Neural cell (in vitro differentiated cells): ENCODE data around the gene NME3. TPM values are rescaled to one million over a fixed set of nuclear protein-coding genes. Genes with fewer than 3 reads are reported as not detected.

ENCODE experiments used
- H2AFZ ChIP-seq: fragments of 200-600, 300-800 bp; sonication (generic), shearing (Covaris generic); 2 replicates; pipeline ENCODE4 v1.6.0; 2014; ENCODE audit warnings: low read depth, mild to moderate bottlenecking, antibody characterized with exemption, low read length, moderate library complexity
- H3F3A ChIP-seq: fragments of 200-600 bp; shearing (Covaris generic); 2 replicates; pipeline ENCODE4 v1.6.1; 2016; ENCODE audit warnings: mild to moderate bottlenecking, moderate library complexity, mixed read lengths, antibody characterized with exemption, low read length; ENCODE audit not compliant: insufficient read depth, poor library complexity, severe bottlenecking
- H3K27ac ChIP-seq: fragments of 200-600, 300-800 bp; sonication (generic), shearing (Covaris generic); 2 replicates; pipeline ENCODE4 v1.5.1; 2014; ENCODE audit warnings: mild to moderate bottlenecking, low read length, moderate library complexity
- H3K27me3 ChIP-seq: fragments of 300-800, 200-600 bp; sonication (generic), shearing (Covaris generic); 2 replicates; pipeline ENCODE4 v1.6.0; 2014; ENCODE audit warnings: mild to moderate bottlenecking, low read depth, low read length, moderate library complexity; ENCODE audit not compliant: insufficient read depth
- H3K36me3 ChIP-seq: fragments of 300-800, 200-600 bp; sonication (generic), shearing (Covaris generic); 2 replicates; pipeline ENCODE4 v1.5.1; 2014; ENCODE audit warnings: mild to moderate bottlenecking, antibody characterized with exemption, low read length, moderate library complexity; ENCODE audit not compliant: insufficient read depth
- H3K4me2 ChIP-seq: fragments of 300-800, 200-600 bp; sonication (generic), shearing (Covaris generic); 2 replicates; pipeline ENCODE4 v1.6.0; 2014; ENCODE audit warnings: mild to moderate bottlenecking, low read length
- H3K4me3 ChIP-seq: fragments of 300-800, 200-600 bp; sonication (generic), shearing (Covaris generic); 2 replicates; pipeline ENCODE4 v1.5.1; 2014; ENCODE audit warnings: mild to moderate bottlenecking, low read length, moderate library complexity
- H3K79me2 ChIP-seq: fragments of 200-600 bp; shearing (Covaris generic); replicated peaks from 2 replicates; pipeline ENCODE4 v1.6.0; 2014; ENCODE audit warnings: mild to moderate bottlenecking, low read length, moderate library complexity; ENCODE audit not compliant: insufficient read depth
- H3K9ac ChIP-seq: fragments of 300-800, 200-600 bp; sonication (generic), shearing (Covaris generic); 2 replicates; pipeline ENCODE4 v1.6.1; 2016; ENCODE audit warnings: mild to moderate bottlenecking, low read length, mixed read lengths
- H3K9me2 ChIP-seq: fragments of 200-600 bp; shearing (Covaris generic); 2 replicates; pipeline ENCODE4 v1.6.1; 2016; ENCODE audit warnings: mild to moderate bottlenecking, low read length, mixed read lengths; ENCODE audit not compliant: insufficient read depth
- H3K9me3 ChIP-seq: fragments of 200-600, 300-800 bp; sonication (generic), shearing (Covaris generic); 2 replicates; pipeline ENCODE4 v1.6.1; 2016; ENCODE audit warnings: mild to moderate bottlenecking, mixed run types, low read length, moderate library complexity, mixed read lengths
- H4K20me1 ChIP-seq: fragments of 200-600 bp; shearing (Covaris generic); 2 replicates; pipeline ENCODE4 v1.6.1; 2016; ENCODE audit warnings: mild to moderate bottlenecking, mixed run types; ENCODE audit not compliant: insufficient read depth
- EP300 ChIP-seq: fragments of 450-650 bp; conservative IDR thresholded peaks from 2 replicates; pipeline ENCODE4 v1.6.1; 2014; ENCODE audit warnings: antibody characterized with exemption, mild to moderate bottlenecking, moderate library complexity; ENCODE audit not compliant: poor library complexity, severe bottlenecking
- EZH2 ChIP-seq: fragments of 200-600, 300-800 bp; shearing (Covaris generic), sonication (generic); IDR thresholded peaks from 2 replicates; pipeline ENCODE4 v1.6.1; 2014; ENCODE audit warnings: antibody characterized with exemption, low read length, borderline replicate concordance, mild to moderate bottlenecking; ENCODE audit not compliant: insufficient read depth, poor library complexity, severe bottlenecking
- MXI1 ChIP-seq: fragments of 450-650 bp; conservative IDR thresholded peaks from 2 replicates; pipeline ENCODE4 v1.6.1; 2014; ENCODE audit warnings: antibody characterized with exemption, mild to moderate bottlenecking; ENCODE audit not compliant: poor library complexity, severe bottlenecking
- POLR2AphosphoS5 ChIP-seq: IDR thresholded peaks from 2 replicates; pipeline ENCODE4 v1.6.1; 2012
- RAD21 ChIP-seq: fragments of 450-650 bp; conservative IDR thresholded peaks from 2 replicates; pipeline ENCODE4 v1.6.1; 2014; ENCODE audit warnings: antibody characterized with exemption, mild to moderate bottlenecking, moderate library complexity
- SMC3 ChIP-seq: fragments of 450-650 bp; conservative IDR thresholded peaks from 2 replicates; pipeline ENCODE4 v1.6.1; 2014; ENCODE audit warnings: antibody characterized with exemption, mild to moderate bottlenecking, moderate library complexity; ENCODE audit not compliant: poor library complexity
- TAF1 ChIP-seq: IDR thresholded peaks from 2 replicates; pipeline ENCODE4 v1.6.1; 2012; ENCODE audit warnings: low read depth
- polyA plus RNA-seq: library from polyadenylated mRNA; depleted of rRNA; stranded (reverse); fragments of >200 nt; gene quantifications from 2 replicates; pipeline ENCODE4 v1.2.3, GENCODE V29; 2014
- TF ChIP-seq, protein P1 (sequence below): fragments of 450-650 bp; IDR thresholded peaks from 2 replicates; pipeline ENCODE4 v1.5.1; 2014; ENCODE audit warnings: antibody characterized with exemption, mild to moderate bottlenecking, moderate library complexity; ENCODE audit not compliant: poor library complexity, severe bottlenecking
- TF ChIP-seq, protein P2 (sequence below): IDR thresholded peaks from 2 replicates; pipeline ENCODE4 v1.6.1; 2012; ENCODE audit warnings: borderline replicate concordance

NME3 gene
- polyA plus RNA-seq, 1 donor from 2014 or later, result 102 TPM

DNA sequence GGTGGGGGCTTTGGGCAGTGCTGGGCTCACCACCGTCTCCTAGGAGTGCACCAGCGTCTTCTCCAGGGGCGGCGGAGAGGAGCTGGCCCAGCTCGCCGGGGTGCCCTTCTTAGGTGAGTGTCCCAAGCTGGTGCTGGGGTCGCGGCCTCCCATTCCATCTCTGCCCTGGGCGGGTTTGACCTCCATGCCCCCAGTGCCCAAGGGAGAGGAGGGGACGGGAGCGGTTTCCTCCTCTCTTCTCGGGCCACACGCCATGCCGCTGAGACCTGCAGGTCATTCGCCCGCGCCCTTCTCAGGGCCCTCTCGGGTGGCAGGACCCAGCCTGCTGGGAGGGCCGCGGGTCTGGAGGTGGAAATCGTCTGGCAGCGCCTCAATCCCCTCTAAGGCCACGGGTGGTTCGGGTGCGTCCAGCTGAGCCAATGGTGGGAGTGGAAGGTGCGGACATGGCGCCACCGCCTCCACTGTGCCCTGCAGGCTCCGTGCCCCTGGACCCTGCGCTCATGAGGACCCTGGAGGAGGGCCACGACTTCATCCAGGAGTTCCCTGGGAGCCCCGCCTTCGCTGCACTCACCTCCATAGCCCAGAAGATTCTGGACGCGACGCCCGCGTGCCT is 16.9 kb upstream of the NME3 start:
- H3K9me2 ChIP-seq, result no peaks in the 10 kb centered on the region
- H4K20me1 ChIP-seq, result no peaks in the 10 kb centered on the region
- no peak overlapping the region for H3K4me2 ChIP-seq
- no peak overlapping the region for H2AFZ ChIP-seq
- no peaks in the 10 kb centered on the region for H3K36me3 ChIP-seq
- no peaks in the 10 kb centered on the region for H3F3A ChIP-seq
- TF ChIP-seq SMC3 (no peak), MXI1 (no peak), TAF1 (no peak), POLR2AphosphoS5 (no peak), EP300 (no peak), RAD21 (no peak), EZH2 (no peak)
- TF ChIP-seq, protein P1, sequence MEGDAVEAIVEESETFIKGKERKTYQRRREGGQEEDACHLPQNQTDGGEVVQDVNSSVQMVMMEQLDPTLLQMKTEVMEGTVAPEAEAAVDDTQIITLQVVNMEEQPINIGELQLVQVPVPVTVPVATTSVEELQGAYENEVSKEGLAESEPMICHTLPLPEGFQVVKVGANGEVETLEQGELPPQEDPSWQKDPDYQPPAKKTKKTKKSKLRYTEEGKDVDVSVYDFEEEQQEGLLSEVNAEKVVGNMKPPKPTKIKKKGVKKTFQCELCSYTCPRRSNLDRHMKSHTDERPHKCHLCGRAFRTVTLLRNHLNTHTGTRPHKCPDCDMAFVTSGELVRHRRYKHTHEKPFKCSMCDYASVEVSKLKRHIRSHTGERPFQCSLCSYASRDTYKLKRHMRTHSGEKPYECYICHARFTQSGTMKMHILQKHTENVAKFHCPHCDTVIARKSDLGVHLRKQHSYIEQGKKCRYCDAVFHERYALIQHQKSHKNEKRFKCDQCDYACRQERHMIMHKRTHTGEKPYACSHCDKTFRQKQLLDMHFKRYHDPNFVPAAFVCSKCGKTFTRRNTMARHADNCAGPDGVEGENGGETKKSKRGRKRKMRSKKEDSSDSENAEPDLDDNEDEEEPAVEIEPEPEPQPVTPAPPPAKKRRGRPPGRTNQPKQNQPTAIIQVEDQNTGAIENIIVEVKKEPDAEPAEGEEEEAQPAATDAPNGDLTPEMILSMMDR, result no peak
- TF ChIP-seq, protein P2, sequence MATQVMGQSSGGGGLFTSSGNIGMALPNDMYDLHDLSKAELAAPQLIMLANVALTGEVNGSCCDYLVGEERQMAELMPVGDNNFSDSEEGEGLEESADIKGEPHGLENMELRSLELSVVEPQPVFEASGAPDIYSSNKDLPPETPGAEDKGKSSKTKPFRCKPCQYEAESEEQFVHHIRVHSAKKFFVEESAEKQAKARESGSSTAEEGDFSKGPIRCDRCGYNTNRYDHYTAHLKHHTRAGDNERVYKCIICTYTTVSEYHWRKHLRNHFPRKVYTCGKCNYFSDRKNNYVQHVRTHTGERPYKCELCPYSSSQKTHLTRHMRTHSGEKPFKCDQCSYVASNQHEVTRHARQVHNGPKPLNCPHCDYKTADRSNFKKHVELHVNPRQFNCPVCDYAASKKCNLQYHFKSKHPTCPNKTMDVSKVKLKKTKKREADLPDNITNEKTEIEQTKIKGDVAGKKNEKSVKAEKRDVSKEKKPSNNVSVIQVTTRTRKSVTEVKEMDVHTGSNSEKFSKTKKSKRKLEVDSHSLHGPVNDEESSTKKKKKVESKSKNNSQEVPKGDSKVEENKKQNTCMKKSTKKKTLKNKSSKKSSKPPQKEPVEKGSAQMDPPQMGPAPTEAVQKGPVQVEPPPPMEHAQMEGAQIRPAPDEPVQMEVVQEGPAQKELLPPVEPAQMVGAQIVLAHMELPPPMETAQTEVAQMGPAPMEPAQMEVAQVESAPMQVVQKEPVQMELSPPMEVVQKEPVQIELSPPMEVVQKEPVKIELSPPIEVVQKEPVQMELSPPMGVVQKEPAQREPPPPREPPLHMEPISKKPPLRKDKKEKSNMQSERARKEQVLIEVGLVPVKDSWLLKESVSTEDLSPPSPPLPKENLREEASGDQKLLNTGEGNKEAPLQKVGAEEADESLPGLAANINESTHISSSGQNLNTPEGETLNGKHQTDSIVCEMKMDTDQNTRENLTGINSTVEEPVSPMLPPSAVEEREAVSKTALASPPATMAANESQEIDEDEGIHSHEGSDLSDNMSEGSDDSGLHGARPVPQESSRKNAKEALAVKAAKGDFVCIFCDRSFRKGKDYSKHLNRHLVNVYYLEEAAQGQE, result no peak
- peaks cover 16% of the 10 kb centered on the region for H3K79me2 ChIP-seq
- no peak overlapping the region for H3K9ac ChIP-seq
- no peaks in the 10 kb centered on the region for H3K27me3 ChIP-seq
- no peak overlapping the region for H3K4me3 ChIP-seq
- H3K27ac ChIP-seq, result no peak overlapping the region
- no peaks in the 10 kb centered on the region for H3K9me3 ChIP-seq

DNA sequence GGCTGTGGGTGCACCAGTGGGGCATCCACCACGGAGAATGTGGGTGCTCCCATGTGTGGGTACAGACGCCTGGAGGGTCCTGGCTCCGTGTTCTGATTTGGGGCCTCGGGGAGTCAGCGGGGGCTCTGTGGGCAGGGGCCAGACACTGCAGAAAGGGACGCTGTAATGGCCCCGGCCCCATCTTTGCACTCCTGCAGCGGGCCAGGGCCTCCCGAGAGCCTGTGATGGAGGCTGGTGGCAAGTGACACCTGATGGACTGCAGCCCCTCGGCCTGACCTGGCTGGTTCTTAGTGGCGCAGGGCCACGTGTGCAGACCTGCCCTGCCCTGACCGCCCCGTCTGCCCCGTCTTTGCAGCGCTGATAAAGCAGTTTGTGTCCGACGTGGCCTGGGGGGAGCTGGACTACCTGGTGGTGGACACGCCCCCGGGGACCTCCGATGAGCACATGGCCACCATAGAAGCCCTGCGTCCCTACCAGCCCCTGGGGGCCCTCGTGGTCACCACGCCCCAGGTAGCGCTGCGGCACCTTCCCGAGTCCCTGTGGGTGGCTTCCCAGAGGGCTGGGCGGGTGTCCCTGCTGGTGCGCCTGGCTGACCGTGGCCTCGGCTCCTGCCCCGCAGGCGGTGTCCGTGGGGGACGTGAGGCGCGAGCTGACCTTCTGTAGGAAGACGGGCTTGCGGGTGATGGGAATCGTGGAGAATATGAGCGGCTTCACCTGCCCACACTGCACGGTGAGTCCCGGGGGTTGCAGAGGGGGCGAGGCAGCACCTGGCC is 16.2 kb upstream of the NME3 start:
- Histone ChIP-seq H3K27me3 (no peaks in the 10 kb centered on the region), H3K79me2 (peaks cover 16% of the 10 kb centered on the region), H3K4me3 (no peak overlapping the region), H3K4me2 (no peak overlapping the region), H3K9me3 (no peaks in the 10 kb centered on the region), H3K27ac (no peak overlapping the region), H4K20me1 (no peaks in the 10 kb centered on the region), H3F3A (no peaks in the 10 kb centered on the region), H3K36me3 (no peaks in the 10 kb centered on the region), H2AFZ (no peak overlapping the region), H3K9ac (no peak overlapping the region), H3K9me2 (no peaks in the 10 kb centered on the region)
- TF ChIP-seq POLR2AphosphoS5 (no peak), RAD21 (no peak), SMC3 (no peak), EZH2 (no peak), TAF1 (no peak), EP300 (no peak), MXI1 (no peak)
- TF ChIP-seq, protein P2, result no peak
- TF ChIP-seq, protein P1, result no peak
